Ramos (cell line): Measurements from ENCODE around the gene CLSTN2.

Source experiments
- in situ Hi-C: fragments of 300-500 bp; cut with MboI; formaldehyde crosslinking; loops from one replicate; pipeline ENCODE4 v1.14.3; 2022; ENCODE audit warnings: low sequenced_read_pairs; ENCODE audit not compliant: unreplicated experiment

Gene CLSTN2

GRCh38 chr3:140501770-140502364 is 566.9 kb downstream of the CLSTN2 start:
- in situ Hi-C loops: no loop called here

DNA sequence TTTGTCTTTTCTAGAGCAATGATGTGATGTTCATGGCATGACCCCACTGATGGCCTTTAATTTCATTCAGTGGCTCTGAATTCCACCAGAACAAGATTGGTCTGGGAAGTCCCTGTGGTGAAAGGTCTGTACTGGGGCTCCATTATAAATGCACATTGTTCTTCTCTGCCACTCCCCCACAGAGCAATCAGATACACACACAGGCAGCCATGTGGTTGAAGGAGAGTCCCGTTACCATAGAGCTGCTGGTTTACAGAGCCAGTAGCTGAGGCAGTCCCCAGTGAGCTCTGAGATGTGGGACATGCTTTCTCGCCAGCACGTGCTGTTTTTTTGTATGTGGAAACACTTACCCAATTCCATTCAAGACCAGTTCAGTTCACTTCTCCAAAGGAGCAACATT is 570.2 kb downstream of the CLSTN2 start:
- in situ Hi-C loops: no loop called here

DNA sequence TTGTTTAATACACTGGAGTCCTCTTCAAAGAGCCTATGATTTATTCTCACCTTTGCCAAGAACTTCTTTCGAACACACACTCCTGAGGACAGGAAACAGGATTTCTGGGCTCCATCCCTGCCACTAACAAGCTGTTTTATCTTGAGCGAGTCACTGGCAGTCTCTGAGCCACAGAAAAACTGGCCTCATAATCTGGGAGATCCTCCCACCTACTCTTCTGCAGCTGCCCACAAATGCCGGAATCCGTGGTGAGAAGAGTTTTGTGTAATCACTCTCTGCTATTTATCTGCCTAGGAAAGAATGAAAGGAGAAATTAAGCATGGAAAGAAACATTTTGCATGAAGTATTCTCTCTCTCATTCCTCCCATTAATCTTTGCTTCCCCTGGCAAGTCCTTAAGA is 570.9 kb downstream of the CLSTN2 start:
- in situ Hi-C loops: no loop called here

GRCh38 chr3:140508550-140508949 is 573.6 kb downstream of the CLSTN2 start:
- in situ Hi-C loops: no loop called here

- in situ Hi-C loops: no loop called here
Measured at GRCh38 chr3:140509534-140509933, 574.5 kb downstream of the CLSTN2 start.

DNA sequence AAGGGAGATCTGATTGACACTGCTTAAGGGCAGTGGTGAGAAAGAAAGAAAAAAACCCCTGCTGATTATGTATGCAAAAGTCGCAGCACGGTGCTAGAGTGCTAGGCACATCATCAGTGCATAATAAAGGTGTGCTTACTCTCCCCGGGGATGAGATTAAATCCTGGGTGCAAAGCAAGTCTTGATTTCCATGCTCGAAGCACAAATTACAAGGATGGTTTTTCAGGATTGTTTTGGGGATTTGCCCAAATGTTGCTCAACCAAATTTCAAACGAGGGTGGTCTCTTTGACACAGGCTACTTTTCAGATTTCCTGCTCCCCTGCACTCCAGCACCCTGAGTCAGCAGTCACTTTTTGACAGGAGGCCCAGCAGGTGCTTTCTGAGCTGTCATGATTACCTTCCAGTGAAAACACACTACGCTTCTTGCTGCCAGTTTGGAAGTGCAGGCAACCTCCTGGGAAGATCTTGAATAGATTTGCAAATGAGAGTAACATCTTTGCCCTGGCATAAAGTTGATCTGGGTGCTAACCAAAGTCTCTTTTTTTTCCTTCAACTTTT is 575.4 kb downstream of the CLSTN2 start:
- in situ Hi-C loops: no loop called here

DNA sequence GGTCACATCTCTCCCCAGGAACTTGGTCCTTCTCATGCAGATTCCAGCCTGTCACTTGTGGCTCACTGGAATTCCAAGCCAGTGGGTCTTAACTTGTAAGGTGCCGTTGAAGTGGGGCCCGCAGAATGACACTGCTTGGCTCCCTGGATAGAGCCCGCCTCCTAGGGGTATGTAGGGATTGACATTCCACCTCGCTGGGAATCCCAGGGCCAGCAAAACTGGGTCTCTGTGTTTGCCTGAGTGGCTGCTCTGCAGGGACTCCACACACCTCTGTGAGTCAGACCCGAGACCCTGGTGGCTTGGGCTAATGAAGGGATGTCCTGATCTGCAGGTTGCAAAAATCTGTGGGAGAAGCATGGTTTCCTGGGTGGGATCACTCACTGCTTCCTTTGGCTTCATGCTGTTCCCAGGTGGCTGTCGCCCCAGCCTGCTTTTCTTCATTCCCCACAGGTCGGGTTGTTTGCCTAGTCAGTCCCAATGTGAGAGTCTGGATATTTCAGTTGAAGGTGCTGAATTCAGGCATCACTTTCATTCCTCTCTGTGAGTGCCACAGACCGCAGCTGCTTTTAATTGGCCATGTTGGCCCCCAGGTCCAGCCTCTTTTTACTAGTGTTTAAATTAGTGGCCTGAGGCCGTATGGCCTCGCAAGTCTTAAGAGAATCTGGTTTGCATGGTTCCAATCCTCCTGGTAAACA is 586.9 kb downstream of the CLSTN2 start:
- in situ Hi-C loops: no loop called here

DNA sequence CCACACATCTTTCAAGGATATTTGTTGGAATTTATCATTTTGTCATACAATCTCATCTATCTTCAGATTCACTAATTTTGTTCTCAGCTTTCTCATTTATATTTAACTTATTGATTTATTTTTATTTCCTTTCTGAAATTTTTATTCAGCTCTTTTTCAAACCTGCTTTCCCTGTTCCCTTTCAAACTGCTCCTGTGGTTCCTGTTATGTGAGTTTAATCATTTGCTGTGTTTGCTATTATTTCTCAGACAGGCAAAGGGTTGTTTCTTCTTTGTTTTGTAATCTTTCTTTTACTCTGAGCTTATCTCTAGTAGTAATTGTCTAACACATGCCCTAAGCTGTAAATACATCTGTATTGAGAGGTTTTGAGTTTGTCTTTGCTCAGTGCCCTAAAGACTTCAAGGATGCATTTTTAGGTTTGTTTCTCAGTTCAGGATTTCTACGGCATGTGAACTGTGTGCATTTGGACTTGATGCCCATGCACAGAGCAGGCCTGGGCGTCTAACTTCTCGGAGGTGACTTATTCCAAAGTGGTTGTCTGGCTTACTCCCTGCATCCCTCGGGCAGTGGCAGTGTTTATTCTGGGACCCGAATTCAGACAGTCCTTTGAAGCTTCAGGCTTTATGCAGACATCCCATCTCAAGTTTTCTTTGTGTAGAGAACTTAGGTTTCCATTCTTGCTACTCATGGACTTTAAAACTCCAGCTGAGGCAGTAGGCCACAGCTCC is 587.8 kb downstream of the CLSTN2 start:
- in situ Hi-C loops: no loop called here

GRCh38 chr3:140523600-140523999 is 588.6 kb downstream of the CLSTN2 start:
- in situ Hi-C loops: no loop called here

DNA sequence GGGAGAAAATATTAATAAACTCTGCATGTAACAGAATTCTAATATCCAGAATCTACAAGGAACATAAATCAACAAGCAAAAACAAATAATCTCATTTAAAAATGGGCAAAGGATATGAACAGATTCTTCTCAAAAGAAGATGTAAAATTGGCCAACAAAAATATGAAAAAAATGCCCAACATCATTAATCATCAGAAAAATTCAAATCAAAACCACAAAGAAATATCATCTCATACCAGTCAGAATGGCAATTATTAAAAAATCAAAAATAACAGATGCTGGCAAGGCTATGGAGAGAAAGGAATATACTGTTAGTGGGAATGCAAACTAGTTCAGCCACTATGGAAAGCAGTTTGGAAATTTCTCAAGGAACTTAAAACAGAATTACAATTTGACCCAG is 592.2 kb downstream of the CLSTN2 start:
- in situ Hi-C loops: no loop called here

DNA sequence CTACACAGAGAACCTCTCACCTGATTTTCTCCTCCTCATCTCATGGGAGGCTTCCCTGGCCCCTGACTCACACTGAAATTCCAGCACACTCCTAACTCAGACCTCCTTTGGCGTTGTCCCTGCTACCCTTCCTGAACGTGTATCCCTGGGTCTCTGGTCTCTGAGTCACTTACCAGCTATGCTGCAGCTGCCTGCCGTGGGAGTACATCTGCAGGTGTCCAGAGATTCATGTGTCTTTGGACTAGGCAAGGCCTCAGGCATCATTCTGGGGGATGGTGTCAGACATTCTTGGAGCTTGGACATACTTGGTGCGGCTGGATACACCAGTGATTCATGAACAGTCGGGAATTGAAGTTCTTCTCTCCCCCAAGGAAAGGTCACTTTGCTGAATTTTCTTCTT is 594.1 kb downstream of the CLSTN2 start:
- in situ Hi-C loops: no loop called here

- in situ Hi-C loops: no loop called here
Measured at GRCh38 chr3:140529558-140529957, 594.6 kb downstream of the CLSTN2 start.

GRCh38 chr3:140530131-140530530 is 595.1 kb downstream of the CLSTN2 start:
- in situ Hi-C loops: no loop called here

DNA sequence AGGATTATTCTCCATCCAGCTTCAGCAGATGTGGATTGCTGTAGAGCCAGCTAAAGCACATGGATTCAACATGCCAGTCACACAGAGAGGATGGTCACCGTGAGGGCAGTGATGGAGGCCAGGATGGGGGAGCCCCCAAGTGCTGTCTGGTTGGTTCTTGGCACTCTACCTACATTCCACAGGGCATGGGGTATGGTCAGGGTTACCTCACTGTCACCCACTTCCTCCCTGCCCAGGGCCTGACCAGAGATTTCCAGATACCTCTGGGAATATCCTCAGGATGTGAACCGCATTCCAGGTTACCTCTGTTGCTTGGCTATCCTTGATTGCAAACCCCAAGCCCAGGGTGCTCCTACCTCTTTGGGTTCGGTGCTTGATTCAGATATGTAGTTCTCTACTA is 595.6 kb downstream of the CLSTN2 start:
- in situ Hi-C loops: no loop called here

DNA sequence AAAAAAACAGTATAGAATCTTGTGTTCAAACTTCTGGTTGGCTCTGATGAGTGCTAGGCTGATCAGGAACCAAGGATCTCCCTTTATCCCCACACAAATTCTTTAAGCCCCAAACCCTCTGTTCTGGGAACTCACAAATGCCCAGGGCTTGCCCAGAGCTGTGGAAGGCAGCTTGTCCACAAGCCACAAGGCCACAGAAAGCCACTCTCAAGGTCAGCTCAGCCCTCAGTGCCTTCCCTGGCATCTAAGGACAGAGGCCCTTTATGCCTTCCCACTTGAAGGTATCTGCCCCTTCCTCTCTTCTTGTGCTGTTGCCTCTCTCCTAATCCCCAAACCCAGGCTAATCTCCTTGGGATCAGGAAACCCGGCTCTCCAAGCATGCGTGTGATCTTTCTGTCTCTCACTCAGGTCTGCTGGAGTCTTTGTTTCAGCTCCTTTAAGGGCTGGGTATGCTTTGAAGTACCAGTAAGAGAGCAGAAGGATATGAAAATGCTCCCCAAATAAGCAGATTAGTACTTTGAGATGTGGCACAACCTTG is 597.9 kb downstream of the CLSTN2 start:
- in situ Hi-C loops: no loop called here

- in situ Hi-C loops: no loop called here
Measured at GRCh38 chr3:140536926-140537726, 602.1 kb downstream of the CLSTN2 start.

GRCh38 chr3:140537727-140538082 is 602.7 kb downstream of the CLSTN2 start:
- in situ Hi-C loops: no loop called here

- in situ Hi-C loops: no loop called here
Measured at GRCh38 chr3:140540262-140540661, 605.3 kb downstream of the CLSTN2 start.

- in situ Hi-C loops: no loop called here
Measured at GRCh38 chr3:140541975-140542653, 607.1 kb downstream of the CLSTN2 start.

DNA sequence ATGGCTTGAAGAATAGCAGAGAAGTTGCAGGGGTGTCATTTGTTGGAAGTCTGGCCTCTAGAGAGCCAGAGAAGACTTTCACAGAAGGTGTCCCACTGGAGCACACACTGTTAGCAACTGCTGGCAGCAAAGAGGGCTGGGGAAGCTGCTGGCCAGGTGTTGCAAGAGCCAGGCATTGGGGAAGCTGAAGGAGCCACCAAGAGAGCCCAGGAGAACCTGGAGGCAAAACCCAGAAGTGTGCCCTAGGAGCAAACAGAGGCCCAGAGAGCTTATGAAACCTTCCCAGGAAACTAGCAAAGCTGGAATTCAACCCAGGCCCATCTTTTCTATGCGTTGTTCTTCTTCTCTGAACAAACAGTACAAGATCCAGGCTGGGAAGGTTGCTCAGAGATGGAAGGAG is 610.2 kb downstream of the CLSTN2 start:
- in situ Hi-C loops: no loop called here
